Measurements from ENCODE around the gene SYMPK.

DNA sequence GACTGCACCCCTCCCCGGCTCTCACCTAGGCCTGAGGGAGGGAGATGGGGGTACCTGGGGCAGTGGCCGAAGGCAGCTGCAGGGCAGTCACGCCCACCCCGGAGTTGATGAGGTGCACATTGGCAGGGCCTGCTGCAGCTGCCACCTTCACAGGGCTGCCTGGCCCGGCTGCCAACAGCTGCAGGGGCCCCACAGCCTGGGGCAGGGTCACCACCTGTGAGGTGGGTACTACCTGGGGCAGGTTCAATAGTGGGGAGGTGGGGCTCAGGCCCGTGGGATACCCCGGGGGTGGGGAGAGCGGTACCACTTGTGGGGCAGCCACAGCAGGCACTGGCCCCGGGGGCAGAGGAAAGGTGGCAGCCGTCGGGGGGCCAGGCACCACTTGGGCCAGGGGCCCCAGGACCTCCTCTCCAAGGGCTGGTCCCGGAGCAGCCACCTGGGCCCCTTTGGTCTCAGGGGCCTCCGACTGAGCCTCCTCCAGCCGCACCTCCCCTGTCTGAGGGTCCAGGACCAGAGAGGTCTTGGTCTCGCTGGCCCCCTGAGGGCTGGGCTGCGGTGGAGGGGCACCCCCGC is 96.6 kb downstream of the SYMPK start:
- TF ChIP-seq, protein P1, sequence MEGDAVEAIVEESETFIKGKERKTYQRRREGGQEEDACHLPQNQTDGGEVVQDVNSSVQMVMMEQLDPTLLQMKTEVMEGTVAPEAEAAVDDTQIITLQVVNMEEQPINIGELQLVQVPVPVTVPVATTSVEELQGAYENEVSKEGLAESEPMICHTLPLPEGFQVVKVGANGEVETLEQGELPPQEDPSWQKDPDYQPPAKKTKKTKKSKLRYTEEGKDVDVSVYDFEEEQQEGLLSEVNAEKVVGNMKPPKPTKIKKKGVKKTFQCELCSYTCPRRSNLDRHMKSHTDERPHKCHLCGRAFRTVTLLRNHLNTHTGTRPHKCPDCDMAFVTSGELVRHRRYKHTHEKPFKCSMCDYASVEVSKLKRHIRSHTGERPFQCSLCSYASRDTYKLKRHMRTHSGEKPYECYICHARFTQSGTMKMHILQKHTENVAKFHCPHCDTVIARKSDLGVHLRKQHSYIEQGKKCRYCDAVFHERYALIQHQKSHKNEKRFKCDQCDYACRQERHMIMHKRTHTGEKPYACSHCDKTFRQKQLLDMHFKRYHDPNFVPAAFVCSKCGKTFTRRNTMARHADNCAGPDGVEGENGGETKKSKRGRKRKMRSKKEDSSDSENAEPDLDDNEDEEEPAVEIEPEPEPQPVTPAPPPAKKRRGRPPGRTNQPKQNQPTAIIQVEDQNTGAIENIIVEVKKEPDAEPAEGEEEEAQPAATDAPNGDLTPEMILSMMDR (IDR thresholded peaks at IDR 0.05; ENCODE audit: borderline replicate concordance, extremely low read depth, low read length, poor library complexity, severe bottlenecking) = no peak
- no peak for TF ChIP-seq EZH2 (IDR thresholded peaks at IDR 0.05; ENCODE audit: borderline replicate concordance, low read depth, low read length, severe bottlenecking)
